NCI-H748 (cell line): ENCODE results near the gene GRIN2A.
A peak's percentile ranks its signal among the peaks of the same experiment; 100 is the strongest.

Source experiments
- DNase-seq: peaks from one replicate; lab custom pipeline; 2025; ENCODE audit not compliant: unreplicated experiment; lab: John Stamatoyannopoulos, UW

GRIN2A gene

GRCh38 chr16:9870962-9871361 is 311.3 kb downstream of the GRIN2A start:
- peak; percentile 30 for DNase-seq

GRCh38 chr16:9869776-9870175 is 312.5 kb downstream of the GRIN2A start:
- DNase-seq, result no peak

- DNase-seq, result no peak
Observed at GRCh38 chr16:9868606-9869149, 313.6 kb downstream of the GRIN2A start.

- DNase-seq, result no peak
Observed at GRCh38 chr16:9867176-9867575, 315.1 kb downstream of the GRIN2A start.

- DNase-seq, result no peak
Observed at GRCh38 chr16:9864461-9864860, 317.8 kb downstream of the GRIN2A start.

- DNase-seq, result no peak
Observed at GRCh38 chr16:9862327-9862726, 319.9 kb downstream of the GRIN2A start.

GRCh38 chr16:9860876-9861275 is 321.4 kb downstream of the GRIN2A start:
- DNase-seq, result no peak

GRCh38 chr16:9859701-9860327 is 322.4 kb downstream of the GRIN2A start:
- no peak for DNase-seq

- DNase-seq, result no peak
Observed at GRCh38 chr16:9854675-9855074, 327.6 kb downstream of the GRIN2A start.

- DNase-seq, result no peak
Observed at GRCh38 chr16:9852003-9852402, 330.2 kb downstream of the GRIN2A start.

- DNase-seq, result no peak
Observed at GRCh38 chr16:9850817-9851216, 331.4 kb downstream of the GRIN2A start.

GRCh38 chr16:9849697-9850245 is 332.5 kb downstream of the GRIN2A start:
- DNase-seq, result no peak

- no peak for DNase-seq
Observed at GRCh38 chr16:9847146-9847545, 335.1 kb downstream of the GRIN2A start.

- no peak for DNase-seq
Observed at GRCh38 chr16:9846362-9847099, 335.7 kb downstream of the GRIN2A start.

GRCh38 chr16:9845661-9846361 is 336.4 kb downstream of the GRIN2A start:
- no peak for DNase-seq

GRCh38 chr16:9844361-9844760 is 337.9 kb downstream of the GRIN2A start:
- DNase-seq, result no peak

- peak; percentile 21 for DNase-seq
Observed at GRCh38 chr16:9843424-9844018, 338.7 kb downstream of the GRIN2A start.

GRCh38 chr16:9840761-9841665 is 341.2 kb downstream of the GRIN2A start:
- peak; percentile 57 for DNase-seq

GRCh38 chr16:9837481-9837880 is 344.7 kb downstream of the GRIN2A start:
- no peak for DNase-seq

GRCh38 chr16:9836118-9836736 is 346.0 kb downstream of the GRIN2A start:
- no peak for DNase-seq
